Endometrium (tissue), 2 donors: ENCODE data around the gene SLC2A11.

Experiments used
- FAIRE-seq: peaks from 2 replicates; lab custom pipeline; 2012; peaks lifted over from hg19 to GRCh38; lab: Jason Lieb, UNC
- donor health status: control.
- donor health status: control.

SLC2A11 gene

GRCh38 chr22:23857606-23858483, at the start of gene SLC2A11:
SLC2A11 (plus strand) TSS chr22:23857875; CDS start chr22:23858000, 125 bp downstream.
- peak; percentile 37 for FAIRE-seq

- FAIRE-seq: no peak
Observed at GRCh38 chr22:23812378-23812777, 45.3 kb upstream of the SLC2A11 start.

- FAIRE-seq: no peak
Observed at GRCh38 chr22:23815541-23816155, 42.0 kb upstream of the SLC2A11 start.

GRCh38 chr22:23816156-23816976, 41.3 kb upstream of the SLC2A11 start:
- FAIRE-seq: no peak

GRCh38 chr22:23817146-23817545, 40.5 kb upstream of the SLC2A11 start:
- no peak for FAIRE-seq

GRCh38 chr22:23818541-23818940, 39.1 kb upstream of the SLC2A11 start:
- FAIRE-seq: no peak

- no peak for FAIRE-seq
Observed at GRCh38 chr22:23820748-23821211, 36.9 kb upstream of the SLC2A11 start.

GRCh38 chr22:23822101-23822671, 35.5 kb upstream of the SLC2A11 start:
- no peak for FAIRE-seq

- FAIRE-seq: no peak
Observed at GRCh38 chr22:23823331-23823791, 34.3 kb upstream of the SLC2A11 start.

GRCh38 chr22:23824476-23825245, 33.0 kb upstream of the SLC2A11 start:
- no peak for FAIRE-seq

- no peak for FAIRE-seq
Observed at GRCh38 chr22:23825246-23825905, 32.3 kb upstream of the SLC2A11 start.

- FAIRE-seq: peak; percentile 87
Observed at GRCh38 chr22:23826510-23827350, 30.9 kb upstream of the SLC2A11 start.

- no peak for FAIRE-seq
Observed at GRCh38 chr22:23827351-23827995, 30.2 kb upstream of the SLC2A11 start.

GRCh38 chr22:23828800-23829680, 28.6 kb upstream of the SLC2A11 start:
- FAIRE-seq: no peak

GRCh38 chr22:23829845-23830372, 27.8 kb upstream of the SLC2A11 start:
- peak; percentile 93 for FAIRE-seq

GRCh38 chr22:23831261-23831660, 26.4 kb upstream of the SLC2A11 start:
- FAIRE-seq: no peak

- FAIRE-seq: no peak
Observed at GRCh38 chr22:23831781-23832180, 25.9 kb upstream of the SLC2A11 start.
